Measurements from ENCODE around the gene SLC25A13. TPM values are rescaled to one million over a fixed set of nuclear protein-coding genes. Genes with fewer than 3 reads are reported as not detected.

SLC25A13 gene
- total and polyA plus RNA-seq, 2 of the 8 experiments (the other 6 are each of a cell fraction or from before 2014, with no cell fraction given) = 30.8 to 85.4 TPM

- TF ChIP-seq MAFK (IDR thresholded peaks at IDR 0.05; ENCODE audit: low read depth, low read length) (no peak), SP1 (IDR thresholded peaks at IDR 0.05; ENCODE audit: low read depth, low read length) (no peak), NRF1 (IDR thresholded peaks at IDR 0.05; ENCODE audit: low read depth, low read length) (no peak), CTBP2 (IDR thresholded peaks at IDR 0.05; ENCODE audit: borderline replicate concordance, insufficient read depth, insufficient read length, low read length) (no peak), FOSL1 (IDR thresholded peaks at IDR 0.05; ENCODE audit: insufficient read depth, low read depth, low read length) (no peak)
Measured at GRCh38 chr7:96342049-96342448, 20.2 kb upstream of the SLC25A13 start (continued).

Data from H1 (cell line).